HepG2 (cell line): ENCODE measurements around the gene USP35. TPM values are rescaled to one million over a fixed set of nuclear protein-coding genes. Genes with fewer than 3 reads are reported as not detected.

Experiments used
- DBP ChIP-seq: sonication (generic); formaldehyde crosslinking; IDR thresholded peaks from 2 replicates; pipeline ENCODE4 v1.4.0; 2020; ENCODE audit warnings: missing genetic modification reagents; ENCODE audit errors: not compliant biosample characterization
- DMAP1 ChIP-seq: IDR thresholded peaks from 2 replicates; pipeline ENCODE4 v1.6.1; 2016
- EP300 ChIP-seq, 3 experiments: sonication (generic) in 1 of 3; formaldehyde crosslinking in 1 of 3; IDR thresholded peaks; 2 replicates each; pipeline versions ENCODE4 v1.5.1 to v1.6.1; 2011 to 2020; ENCODE audit warnings: low read depth in 2 of 3, low read length in 2 of 3, borderline replicate concordance in 1 of 3, improper control_type of control experiment in 1 of 3, mild to moderate bottlenecking in 1 of 3, missing genetic modification reagents in 1 of 3, moderate library complexity in 1 of 3
- ERF ChIP-seq: IDR thresholded peaks from 2 replicates; pipeline ENCODE4 v1.6.1; 2018; ENCODE audit warnings: missing biosample characterization, missing genetic modification reagents
- SAFB2 ChIP-seq: sonication (generic); formaldehyde crosslinking; IDR thresholded peaks from 2 replicates; pipeline ENCODE4 v1.5.1; 2020; ENCODE audit warnings: missing genetic modification reagents, low read depth, mild to moderate bottlenecking, borderline replicate concordance
- UBTF ChIP-seq: sonication (generic); formaldehyde crosslinking; IDR thresholded peaks from 2 replicates; pipeline ENCODE4 v1.4.0; 2020; ENCODE audit warnings: mild to moderate bottlenecking, missing genetic modification reagents
- ZNF441 ChIP-seq: sonication (generic); formaldehyde crosslinking; IDR thresholded peaks from 2 replicates; pipeline ENCODE4 v1.7.0; 2021; ENCODE audit warnings: missing genetic modification reagents, borderline replicate concordance
- ZNF704 ChIP-seq: sonication (generic); formaldehyde crosslinking; IDR thresholded peaks from 2 replicates; pipeline ENCODE4 v1.8.1; 2023; ENCODE audit warnings: mild to moderate bottlenecking, inconsistent platforms, moderate library complexity, missing genetic modification reagents, borderline replicate concordance
- ZNF749 ChIP-seq: sonication (generic); formaldehyde crosslinking; IDR thresholded peaks from 2 replicates; pipeline ENCODE4 v1.8.0; 2022; ENCODE audit warnings: mild to moderate bottlenecking, missing genetic modification reagents, moderate library complexity, borderline replicate concordance
- ZNF766 ChIP-seq: sonication (generic); formaldehyde crosslinking; IDR thresholded peaks from 2 replicates; pipeline ENCODE4 v1.5.0; 2020; ENCODE audit warnings: missing genetic modification reagents, borderline replicate concordance
- ZNF816 ChIP-seq: sonication (generic); formaldehyde crosslinking; IDR thresholded peaks from 2 replicates; pipeline ENCODE4 v1.8.0; 2022; ENCODE audit warnings: missing genetic modification reagents, mild to moderate bottlenecking, borderline replicate concordance
- ZNF83 ChIP-seq: sonication (generic); formaldehyde crosslinking; IDR thresholded peaks from 2 replicates; pipeline ENCODE4 v1.4.0; 2020; ENCODE audit warnings: missing genetic modification reagents, mild to moderate bottlenecking, borderline replicate concordance
- polyA plus RNA-seq, 8 experiments: library from polyadenylated mRNA; depleted of rRNA in 3 of 8; stranded (reverse) in 7 of 8; unstranded in 1 of 8; fragments of >200 nt; fragmentation: Illumina TruSeq in 4 of 8; extraction: Trizol in 4 of 8; gene quantifications; 2 replicates each; pipeline versions ENCODE4 v1.2.1 to v1.2.3, GENCODE V29; 2011 to 2016; ENCODE audit warnings: low read depth in 4 of 8, missing spikeins in 1 of 8, mixed read lengths in 1 of 8; ENCODE audit not compliant: insufficient read depth in 1 of 8
- total RNA-seq, 5 experiments: library from RNA; depleted of rRNA; stranded (reverse); fragments of >200 nt; fragmentation: Illumina TruSeq; extraction: Trizol; gene quantifications; 2 replicates each; pipeline ENCODE4 v1.2.3, GENCODE V29; 2016; ENCODE audit warnings: low read depth in 1 of 5
- TF ChIP-seq, protein P1 (sequence below): IDR thresholded peaks from 2 replicates; pipeline ENCODE4 v1.4.0; 2020; ENCODE audit warnings: mild to moderate bottlenecking, missing genetic modification reagents
- TF ChIP-seq, protein P2 (sequence below): sonication (generic); formaldehyde crosslinking; IDR thresholded peaks from 2 replicates; pipeline ENCODE4; 2020; ENCODE audit warnings: missing genetic modification reagents, mild to moderate bottlenecking, borderline replicate concordance

USP35 gene
- total and polyA plus RNA-seq, 2 of the 13 experiments (the other 11 are each of a cell fraction or from before 2014, with no cell fraction given): 4.6 to 7.7 TPM

DNA sequence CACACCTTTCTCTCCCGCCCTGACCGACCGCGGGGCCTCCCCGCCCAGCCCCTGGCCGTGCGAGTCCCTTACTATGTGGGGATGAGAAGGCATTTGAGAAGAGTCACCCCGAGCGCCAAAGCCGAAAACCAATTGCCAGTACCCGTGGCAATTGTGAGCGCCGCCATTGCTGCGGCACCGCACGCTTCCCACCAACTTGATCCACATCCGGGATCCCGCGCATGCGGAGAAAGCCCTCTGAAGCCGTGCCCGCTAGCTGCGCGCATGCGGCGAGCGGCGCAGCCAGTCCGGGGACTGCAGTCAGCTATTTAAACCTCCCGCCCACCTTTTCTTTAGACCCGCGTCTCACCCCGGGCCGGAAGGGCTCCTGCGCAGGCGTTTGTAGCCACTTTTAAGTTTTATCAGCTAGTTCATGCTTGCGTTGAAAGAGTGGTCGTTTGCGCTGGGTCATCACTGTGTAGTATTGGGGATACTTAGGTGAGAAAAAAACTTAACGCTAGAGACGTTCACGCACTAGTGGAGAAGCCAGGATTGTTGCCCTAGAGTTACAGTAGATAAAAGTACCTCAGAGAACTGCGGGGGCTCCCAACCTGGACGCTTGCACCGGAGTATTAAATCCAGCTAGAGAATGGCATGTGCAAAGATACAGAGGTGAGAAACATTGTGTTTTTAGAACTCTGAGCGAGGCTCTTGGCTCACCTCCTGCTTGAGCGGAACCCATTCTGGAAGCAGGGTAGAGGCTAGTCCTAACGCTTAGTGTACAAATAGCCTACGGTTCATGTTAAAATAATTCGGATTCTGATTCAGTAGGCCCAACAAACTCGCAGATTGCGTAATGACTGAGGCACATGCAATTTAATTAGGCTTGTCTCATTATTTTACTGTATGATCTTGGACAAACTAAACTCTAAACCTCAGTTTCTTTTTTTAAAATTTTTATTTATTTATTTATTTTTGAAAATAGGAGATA is 49.0 kb upstream of the USP35 start, which contains the start of gene ALG8 (continued):
- TF ChIP-seq ZNF704 (peak; percentile 91; the same call in 1 of the 2 replicates), DBP (CRISPR knock-in tag) (peak; percentile 45), ZNF816 (CRISPR knock-in tag) (no peak; the same call in 1 of the 2 replicates), ZNF441 (peak; percentile 71; the same call in 1 of the 2 replicates), ZNF766 (peak; percentile 94), EP300 (IDR thresholded peaks at IDR 0.05; ENCODE audit: low read depth in 2 of 2, low read length in 2 of 2) (0 out of 4 replicates have a peak, but pooled peaks of 1 of the 2 experiments have one; percentile 14), EP300 (CRISPR knock-in tag; IDR thresholded peaks at IDR 0.05; ENCODE audit: borderline replicate concordance) (peak; percentile 54; the same call in 1 of the 2 replicates), DMAP1 (CRISPR knock-in tag) (peak; percentile 92), ERF (CRISPR knock-in tag) (peak; percentile 69; the same call in 1 of the 2 replicates), ZNF83 (CRISPR knock-in tag) (no peak), SAFB2 (CRISPR knock-in tag) (no peak; the same call in 1 of the 2 replicates), ZNF749 (CRISPR knock-in tag) (peak; percentile 91; the same call in 1 of the 2 replicates), UBTF (CRISPR knock-in tag) (peak; percentile 39; the same call in 1 of the 2 replicates)
- TF ChIP-seq, protein P1, sequence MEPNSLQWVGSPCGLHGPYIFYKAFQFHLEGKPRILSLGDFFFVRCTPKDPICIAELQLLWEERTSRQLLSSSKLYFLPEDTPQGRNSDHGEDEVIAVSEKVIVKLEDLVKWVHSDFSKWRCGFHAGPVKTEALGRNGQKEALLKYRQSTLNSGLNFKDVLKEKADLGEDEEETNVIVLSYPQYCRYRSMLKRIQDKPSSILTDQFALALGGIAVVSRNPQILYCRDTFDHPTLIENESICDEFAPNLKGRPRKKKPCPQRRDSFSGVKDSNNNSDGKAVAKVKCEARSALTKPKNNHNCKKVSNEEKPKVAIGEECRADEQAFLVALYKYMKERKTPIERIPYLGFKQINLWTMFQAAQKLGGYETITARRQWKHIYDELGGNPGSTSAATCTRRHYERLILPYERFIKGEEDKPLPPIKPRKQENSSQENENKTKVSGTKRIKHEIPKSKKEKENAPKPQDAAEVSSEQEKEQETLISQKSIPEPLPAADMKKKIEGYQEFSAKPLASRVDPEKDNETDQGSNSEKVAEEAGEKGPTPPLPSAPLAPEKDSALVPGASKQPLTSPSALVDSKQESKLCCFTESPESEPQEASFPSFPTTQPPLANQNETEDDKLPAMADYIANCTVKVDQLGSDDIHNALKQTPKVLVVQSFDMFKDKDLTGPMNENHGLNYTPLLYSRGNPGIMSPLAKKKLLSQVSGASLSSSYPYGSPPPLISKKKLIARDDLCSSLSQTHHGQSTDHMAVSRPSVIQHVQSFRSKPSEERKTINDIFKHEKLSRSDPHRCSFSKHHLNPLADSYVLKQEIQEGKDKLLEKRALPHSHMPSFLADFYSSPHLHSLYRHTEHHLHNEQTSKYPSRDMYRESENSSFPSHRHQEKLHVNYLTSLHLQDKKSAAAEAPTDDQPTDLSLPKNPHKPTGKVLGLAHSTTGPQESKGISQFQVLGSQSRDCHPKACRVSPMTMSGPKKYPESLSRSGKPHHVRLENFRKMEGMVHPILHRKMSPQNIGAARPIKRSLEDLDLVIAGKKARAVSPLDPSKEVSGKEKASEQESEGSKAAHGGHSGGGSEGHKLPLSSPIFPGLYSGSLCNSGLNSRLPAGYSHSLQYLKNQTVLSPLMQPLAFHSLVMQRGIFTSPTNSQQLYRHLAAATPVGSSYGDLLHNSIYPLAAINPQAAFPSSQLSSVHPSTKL (CRISPR knock-in tag): no peak; the same call in 1 of the 2 replicates
- TF ChIP-seq, protein P2, sequence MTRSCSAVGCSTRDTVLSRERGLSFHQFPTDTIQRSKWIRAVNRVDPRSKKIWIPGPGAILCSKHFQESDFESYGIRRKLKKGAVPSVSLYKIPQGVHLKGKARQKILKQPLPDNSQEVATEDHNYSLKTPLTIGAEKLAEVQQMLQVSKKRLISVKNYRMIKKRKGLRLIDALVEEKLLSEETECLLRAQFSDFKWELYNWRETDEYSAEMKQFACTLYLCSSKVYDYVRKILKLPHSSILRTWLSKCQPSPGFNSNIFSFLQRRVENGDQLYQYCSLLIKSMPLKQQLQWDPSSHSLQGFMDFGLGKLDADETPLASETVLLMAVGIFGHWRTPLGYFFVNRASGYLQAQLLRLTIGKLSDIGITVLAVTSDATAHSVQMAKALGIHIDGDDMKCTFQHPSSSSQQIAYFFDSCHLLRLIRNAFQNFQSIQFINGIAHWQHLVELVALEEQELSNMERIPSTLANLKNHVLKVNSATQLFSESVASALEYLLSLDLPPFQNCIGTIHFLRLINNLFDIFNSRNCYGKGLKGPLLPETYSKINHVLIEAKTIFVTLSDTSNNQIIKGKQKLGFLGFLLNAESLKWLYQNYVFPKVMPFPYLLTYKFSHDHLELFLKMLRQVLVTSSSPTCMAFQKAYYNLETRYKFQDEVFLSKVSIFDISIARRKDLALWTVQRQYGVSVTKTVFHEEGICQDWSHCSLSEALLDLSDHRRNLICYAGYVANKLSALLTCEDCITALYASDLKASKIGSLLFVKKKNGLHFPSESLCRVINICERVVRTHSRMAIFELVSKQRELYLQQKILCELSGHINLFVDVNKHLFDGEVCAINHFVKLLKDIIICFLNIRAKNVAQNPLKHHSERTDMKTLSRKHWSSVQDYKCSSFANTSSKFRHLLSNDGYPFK (CRISPR knock-in tag): peak; percentile 96
